Stimulated activated CD4-positive, alpha-beta T cell treated with anti-CD3 and anti-CD28 coated beads, Interleukin-15, amount 100 ng/mL, for 1 hour (primary cell): ENCODE measurements around the gene AQP3.
"Not testable (repeated sequence)": the region's sequence is repeated elsewhere in the genome, so short reads cannot be mapped to it uniquely, and the experiment has no call there.

Source experiments
- DNase-seq, 2 donors: peaks; one replicate each; pipeline ENCODE4 v3.0.0-alpha.2; 2020; ENCODE audit warnings: low read depth in 1 of 2, low spot score in 1 of 2

AQP3 gene

GRCh38 chr9:33418090-33418489 is 29.3 kb downstream of the AQP3 start:
- DNase-seq, result no peak

DNA sequence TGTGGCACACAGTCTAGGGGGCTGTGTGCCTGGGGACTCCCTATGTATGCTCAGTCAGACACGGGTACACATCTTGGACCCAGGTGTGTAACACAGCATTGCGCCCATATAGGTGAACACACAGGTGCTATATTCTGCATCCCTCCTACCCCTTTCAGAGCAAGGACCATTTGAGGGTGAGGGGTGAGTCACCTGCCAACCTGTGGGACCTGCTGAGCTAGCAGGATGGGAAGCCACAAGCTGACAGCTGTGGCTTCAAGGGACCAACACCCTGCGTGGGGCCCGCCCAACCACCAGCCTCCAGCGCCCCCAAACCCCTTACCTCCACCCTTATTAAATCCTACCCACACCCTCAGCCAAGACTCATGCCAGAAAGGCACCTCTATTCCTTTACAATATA is 30.4 kb downstream of the AQP3 start:
- DNase-seq, result peak in 1 of 2 donors; percentile 12

- peak; percentile 76 to 83 for DNase-seq
Measured at GRCh38 chr9:33415501-33416038, 31.8 kb downstream of the AQP3 start.

DNA sequence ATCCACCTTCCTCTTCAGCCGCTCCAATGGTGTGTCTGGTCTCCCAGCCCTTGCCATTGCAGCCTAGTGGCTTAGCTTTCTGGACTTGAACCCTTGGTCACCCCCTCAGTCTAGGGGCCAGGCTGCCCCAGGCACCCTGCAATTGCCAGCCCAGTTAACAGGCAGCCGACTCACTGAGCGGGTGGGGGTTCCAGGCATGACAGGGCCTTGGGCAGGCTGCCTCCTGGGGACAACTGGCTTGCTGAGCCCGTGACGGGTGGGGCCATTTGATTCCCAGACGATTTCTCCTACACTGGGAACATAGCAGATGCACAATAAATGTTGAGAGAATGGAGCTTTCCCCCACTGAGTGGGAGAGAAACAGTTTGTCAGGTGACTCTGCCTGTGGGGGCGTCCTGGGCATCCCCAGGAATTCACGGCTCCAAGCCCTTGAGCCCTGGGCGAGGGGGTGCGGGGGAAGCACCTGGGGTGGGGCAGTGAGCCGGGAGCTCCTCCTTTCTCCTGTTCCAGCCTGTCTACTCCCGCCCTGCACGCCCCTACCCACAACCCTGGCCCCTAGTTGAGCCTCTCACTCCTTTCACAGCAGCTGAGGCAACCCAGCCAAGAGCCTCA is 32.4 kb downstream of the AQP3 start:
- DNase-seq, result no peak

- no peak for DNase-seq
Measured at GRCh38 chr9:33414268-33414667, 33.1 kb downstream of the AQP3 start.

- DNase-seq, result no peak
Measured at GRCh38 chr9:33408087-33408486, 39.3 kb downstream of the AQP3 start.

DNA sequence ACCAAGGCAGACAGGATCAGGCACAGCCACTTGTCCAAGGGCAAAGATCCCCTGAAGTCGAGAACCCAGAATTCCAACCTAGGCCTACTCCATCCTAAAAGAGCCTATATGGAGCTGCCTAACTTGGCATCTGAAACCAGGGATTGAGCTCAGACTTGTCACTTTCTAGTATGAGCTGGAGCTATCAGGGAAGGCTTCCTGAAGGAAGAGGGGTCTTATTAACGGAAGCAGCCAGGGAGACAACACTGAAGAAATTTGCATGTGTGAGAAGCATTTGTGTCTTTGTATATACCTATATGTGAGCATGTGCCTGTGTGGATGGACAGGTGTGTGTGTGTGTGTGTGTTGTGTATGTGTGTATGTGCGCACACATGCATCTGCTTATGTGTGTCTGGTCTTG is 40.3 kb downstream of the AQP3 start:
- DNase-seq, result no peak

- DNase-seq, result no peak
Measured at GRCh38 chr9:33404788-33405362, 42.5 kb downstream of the AQP3 start.

DNA sequence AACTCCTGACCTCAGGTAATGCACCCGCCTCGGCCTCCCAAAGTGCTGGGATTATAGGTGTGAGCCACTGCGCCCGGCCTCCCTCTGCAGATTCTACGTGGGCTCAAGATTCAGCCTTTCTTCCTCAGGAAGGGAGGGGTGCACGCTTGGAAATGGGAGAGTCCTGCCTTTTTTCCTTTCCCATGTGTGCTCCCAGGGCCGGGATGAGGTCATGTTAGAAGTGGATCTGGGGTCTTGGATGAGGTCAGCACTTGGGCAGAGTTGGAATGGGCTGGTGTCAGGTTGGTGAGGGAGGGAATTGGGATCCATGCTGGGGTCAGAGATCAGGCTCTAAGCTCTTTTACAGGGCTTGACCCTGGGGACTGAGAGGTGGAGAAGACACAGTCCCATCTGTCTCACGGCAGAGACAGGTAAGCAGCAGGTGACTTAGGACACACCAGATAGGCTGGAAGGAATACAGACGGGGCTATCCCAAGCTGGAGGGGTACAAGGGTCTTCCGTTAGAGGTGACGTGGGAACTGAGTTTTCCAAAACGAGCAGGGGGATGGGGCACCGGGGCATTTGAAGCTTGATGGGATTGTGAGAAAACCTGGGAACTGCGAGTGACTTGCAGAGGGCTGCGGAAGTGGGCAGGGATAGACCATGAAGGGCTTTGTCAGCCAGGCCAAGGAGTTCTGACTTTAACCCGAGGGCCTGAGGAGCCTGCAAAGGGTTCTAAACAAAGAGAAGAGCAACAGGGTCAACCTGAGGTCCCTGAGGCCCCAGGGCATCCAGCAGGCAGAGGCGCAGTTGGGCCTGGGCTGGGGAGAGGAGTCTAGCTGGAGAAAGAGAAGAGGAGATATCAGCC is 43.2 kb downstream of the AQP3 start:
- no peak for DNase-seq

DNA sequence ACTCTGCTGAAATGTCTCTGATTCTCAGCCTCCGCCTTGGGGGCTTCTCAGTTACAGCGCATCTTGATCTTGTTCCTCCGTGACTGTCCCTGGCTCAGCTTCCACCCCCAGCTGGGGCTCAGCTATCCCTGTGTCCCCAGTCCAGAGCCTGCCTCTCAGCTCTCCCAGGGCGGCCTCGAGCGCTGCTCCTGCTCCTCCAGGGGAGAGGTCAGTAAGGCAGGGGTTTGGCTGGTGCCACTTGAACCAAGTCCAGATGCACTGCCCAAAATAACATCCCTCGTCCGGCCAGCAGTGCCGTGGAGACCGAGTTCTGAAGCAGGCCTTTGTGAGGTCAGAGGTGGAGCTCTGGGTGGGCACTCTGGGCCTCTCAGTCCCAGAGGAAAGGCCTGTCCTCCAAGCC is 45.0 kb downstream of the AQP3 start, which contains the start of gene AQP7:
AQP7 (minus strand) TSS at position 198 of the 400 bp plus-strand sequence. CDS start 1,306 bp downstream, outside the sequence.
- not testable (repeated sequence) for DNase-seq

DNA sequence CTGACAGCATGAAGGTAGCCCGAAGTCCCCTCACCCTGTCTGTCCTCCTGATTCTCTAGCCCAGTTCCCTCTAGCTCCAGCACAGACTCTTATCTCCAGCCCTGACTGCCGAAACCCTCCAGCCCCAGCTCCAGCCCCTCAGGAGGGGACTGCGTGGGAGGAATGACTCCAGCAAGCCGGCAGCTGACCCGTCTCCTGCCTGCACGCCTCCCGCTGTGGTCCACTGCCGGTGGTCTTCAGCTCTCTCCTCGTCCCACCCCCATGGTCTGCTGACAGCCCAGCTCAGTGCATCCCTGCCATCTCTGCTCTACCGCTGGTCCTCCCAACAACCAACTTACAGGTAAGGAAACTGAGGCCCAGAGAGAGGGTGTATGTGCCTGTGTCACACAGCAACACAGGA is 45.6 kb downstream of the AQP3 start:
- DNase-seq, result not testable (repeated sequence)

- DNase-seq, result not testable (repeated sequence)
Measured at GRCh38 chr9:33399047-33399446, 48.3 kb downstream of the AQP3 start.

- DNase-seq, result not testable (repeated sequence)
Measured at GRCh38 chr9:33397801-33398200, 49.6 kb downstream of the AQP3 start.

- DNase-seq, result not testable (repeated sequence)
Measured at GRCh38 chr9:33395159-33395879, 52.1 kb downstream of the AQP3 start.

DNA sequence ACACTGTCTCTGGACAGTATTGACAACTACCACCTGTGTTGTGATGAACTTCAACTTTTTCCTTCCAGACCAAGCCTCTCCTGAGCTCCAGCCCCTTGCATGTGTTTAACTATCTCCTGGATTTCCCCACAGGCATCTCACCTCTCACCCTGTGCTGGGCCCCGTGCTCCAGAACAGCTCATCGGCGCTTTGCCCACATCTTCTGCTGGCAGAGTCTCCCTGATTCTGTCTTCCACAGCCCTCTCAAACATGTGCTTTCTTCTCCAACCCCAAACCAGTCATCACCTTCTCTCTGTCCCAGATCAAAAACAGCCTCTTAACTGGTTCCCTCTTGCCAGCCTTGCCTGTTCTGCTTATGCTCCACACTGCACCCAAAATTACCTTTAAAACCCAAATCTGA is 53.4 kb downstream of the AQP3 start:
- DNase-seq, result not testable (repeated sequence)

DNA sequence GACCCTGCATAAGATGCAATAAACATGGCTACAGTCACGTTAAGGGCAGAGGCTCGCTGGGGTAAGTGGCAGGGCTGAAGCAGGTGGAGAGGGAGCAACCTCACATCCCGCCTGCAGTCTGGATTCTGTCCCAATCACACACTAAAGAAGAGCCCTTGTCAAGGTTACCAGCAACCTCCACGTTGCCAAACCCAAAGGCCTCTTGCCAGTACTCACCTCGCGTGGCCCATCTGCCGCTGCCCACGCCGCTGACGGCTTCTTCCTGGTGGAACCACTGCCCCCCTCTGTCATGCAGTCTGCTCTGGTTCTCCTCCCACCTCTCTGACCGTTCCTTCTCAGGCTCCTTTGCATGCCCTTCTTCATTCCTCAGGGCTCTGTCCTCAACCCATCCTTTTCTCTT is 53.8 kb downstream of the AQP3 start:
- no peak for DNase-seq

GRCh38 chr9:33392591-33393021 is 54.8 kb downstream of the AQP3 start:
- not testable (repeated sequence) for DNase-seq
